ENCODE data around the gene CENPP. TPM values are rescaled to one million over a fixed set of nuclear protein-coding genes. Genes with fewer than 3 reads are reported as not detected.

Gene CENPP
- total and polyA plus RNA-seq, 2 donors = 2.7 to 20.9 TPM

GRCh38 chr9:92432350-92432749 is 106.6 kb downstream of the CENPP start:
- 54% methylated on average over 5 of the region's 5 CpGs for whole genome bisulfite sequencing
- Histone ChIP-seq H3K27ac (ENCODE audit: low read depth) (no peak overlapping the region), H3K4me1 (ENCODE audit: insufficient read depth) (no peaks in the 10 kb centered on the region), H3K4me3 (ENCODE audit: low read depth, low read length) (no peak overlapping the region), H3K36me3 (ENCODE audit: insufficient read depth) (no peaks in the 10 kb centered on the region)
- DNase-seq (ENCODE audit: extremely low spot score) = no peak

- Histone ChIP-seq H3K27ac (ENCODE audit: low read depth) (no peak overlapping the region), H3K4me1 (ENCODE audit: insufficient read depth) (no peaks in the 10 kb centered on the region), H3K4me3 (ENCODE audit: low read depth, low read length) (no peak overlapping the region), H3K36me3 (ENCODE audit: insufficient read depth) (no peaks in the 10 kb centered on the region)
- no peak for DNase-seq (ENCODE audit: extremely low spot score)
- WGBS = 86% methylated on average over 5 of the region's 5 CpGs
These were observed 107.3 kb downstream of the CENPP start for GRCh38 chr9:92432972-92433548.

- H3K4me3 ChIP-seq (ENCODE audit: low read depth, low read length) = no peak overlapping the region
- no peak overlapping the region for H3K27ac ChIP-seq (ENCODE audit: low read depth)
- H3K36me3 ChIP-seq (ENCODE audit: insufficient read depth) = no peaks in the 10 kb centered on the region
- 88% methylated on average over 1 of the region's 1 CpG for WGBS
- DNase-seq (ENCODE audit: extremely low spot score) = no peak
- H3K4me1 ChIP-seq (ENCODE audit: insufficient read depth) = no peaks in the 10 kb centered on the region
These were observed 109.5 kb downstream of the CENPP start for GRCh38 chr9:92435263-92435662.

GRCh38 chr9:92438900-92439526 is 113.3 kb downstream of the CENPP start:
- 74% methylated on average over 5 of the region's 5 CpGs for WGBS
- Histone ChIP-seq H3K4me3 (ENCODE audit: low read depth, low read length) (no peak overlapping the region), H3K4me1 (ENCODE audit: insufficient read depth) (no peaks in the 10 kb centered on the region), H3K27ac (ENCODE audit: low read depth) (peak overlapping the region; percentile 23), H3K36me3 (ENCODE audit: insufficient read depth) (no peaks in the 10 kb centered on the region)
- DNase-seq (ENCODE audit: extremely low spot score) = no peak

GRCh38 chr9:92439921-92440750 is 114.4 kb downstream of the CENPP start:
- H3K36me3 ChIP-seq (ENCODE audit: insufficient read depth) = no peaks in the 10 kb centered on the region
- peak overlapping the region; percentile 14 for H3K4me3 ChIP-seq (ENCODE audit: low read depth, low read length)
- WGBS = 81% methylated on average over 5 of the region's 5 CpGs
- no peak overlapping the region for H3K27ac ChIP-seq (ENCODE audit: low read depth)
- no peaks in the 10 kb centered on the region for H3K4me1 ChIP-seq (ENCODE audit: insufficient read depth)
- no peak for DNase-seq (ENCODE audit: extremely low spot score)

GRCh38 chr9:92440751-92441046 is 114.9 kb downstream of the CENPP start:
- DNase-seq (ENCODE audit: extremely low spot score) = no peak
- Histone ChIP-seq H3K4me1 (ENCODE audit: insufficient read depth) (no peaks in the 10 kb centered on the region), H3K4me3 (ENCODE audit: low read depth, low read length) (peak overlapping the region; percentile 14), H3K27ac (ENCODE audit: low read depth) (no peak overlapping the region), H3K36me3 (ENCODE audit: insufficient read depth) (no peaks in the 10 kb centered on the region)
- WGBS = 91% methylated on average over 6 of the region's 6 CpGs

- Histone ChIP-seq H3K4me1 (ENCODE audit: insufficient read depth) (no peaks in the 10 kb centered on the region), H3K27ac (ENCODE audit: low read depth) (no peak overlapping the region), H3K36me3 (ENCODE audit: insufficient read depth) (no peaks in the 10 kb centered on the region), H3K4me3 (ENCODE audit: low read depth, low read length) (no peak overlapping the region)
- no peak for DNase-seq (ENCODE audit: extremely low spot score)
- 87% methylated on average over 4 of the region's 4 CpGs for WGBS
These were observed 119.1 kb downstream of the CENPP start for GRCh38 chr9:92444841-92445240.

GRCh38 chr9:92446536-92446935 is 120.8 kb downstream of the CENPP start:
- no peak for DNase-seq (ENCODE audit: extremely low spot score)
- H3K36me3 ChIP-seq (ENCODE audit: insufficient read depth) = no peaks in the 10 kb centered on the region
- no peak overlapping the region for H3K4me3 ChIP-seq (ENCODE audit: low read depth, low read length)
- H3K27ac ChIP-seq (ENCODE audit: low read depth) = no peak overlapping the region
- H3K4me1 ChIP-seq (ENCODE audit: insufficient read depth) = no peaks in the 10 kb centered on the region

GRCh38 chr9:92455217-92455616 is 129.5 kb downstream of the CENPP start:
- Histone ChIP-seq H3K4me1 (ENCODE audit: insufficient read depth) (no peaks in the 10 kb centered on the region), H3K4me3 (ENCODE audit: low read depth, low read length) (no peak overlapping the region), H3K27ac (ENCODE audit: low read depth) (no peak overlapping the region), H3K36me3 (ENCODE audit: insufficient read depth) (no peaks in the 10 kb centered on the region)
- 93% methylated on average over 3 of the region's 3 CpGs for WGBS
- DNase-seq (ENCODE audit: extremely low spot score) = no peak

- Histone ChIP-seq H3K27ac (ENCODE audit: low read depth) (peak overlapping the region; percentile 16), H3K36me3 (ENCODE audit: insufficient read depth) (no peaks in the 10 kb centered on the region), H3K4me1 (ENCODE audit: insufficient read depth) (no peaks in the 10 kb centered on the region), H3K4me3 (ENCODE audit: low read depth, low read length) (no peak overlapping the region)
- DNase-seq (ENCODE audit: extremely low spot score) = no peak
- 97% methylated on average over 4 of the region's 4 CpGs for WGBS
These were observed 131.8 kb downstream of the CENPP start for GRCh38 chr9:92457576-92457975.

- no peak overlapping the region for H3K4me3 ChIP-seq (ENCODE audit: low read depth, low read length)
- H3K4me1 ChIP-seq (ENCODE audit: insufficient read depth) = no peaks in the 10 kb centered on the region
- no peaks in the 10 kb centered on the region for H3K36me3 ChIP-seq (ENCODE audit: insufficient read depth)
- H3K27ac ChIP-seq (ENCODE audit: low read depth) = no peak overlapping the region
- no peak for DNase-seq (ENCODE audit: extremely low spot score)
These were observed 137.6 kb downstream of the CENPP start for GRCh38 chr9:92463387-92463786.

- WGBS = 47% methylated on average over 3 of the region's 3 CpGs
- DNase-seq (ENCODE audit: extremely low spot score) = no peak
- Histone ChIP-seq H3K27ac (ENCODE audit: low read depth) (no peak overlapping the region), H3K4me3 (ENCODE audit: low read depth, low read length) (no peak overlapping the region), H3K36me3 (ENCODE audit: insufficient read depth) (no peaks in the 10 kb centered on the region), H3K4me1 (ENCODE audit: insufficient read depth) (no peaks in the 10 kb centered on the region)
These were observed 138.2 kb downstream of the CENPP start for GRCh38 chr9:92463984-92464383.

GRCh38 chr9:92467041-92467440 is 141.3 kb downstream of the CENPP start:
- no peak for DNase-seq (ENCODE audit: extremely low spot score)
- no peak overlapping the region for H3K4me3 ChIP-seq (ENCODE audit: low read depth, low read length)
- H3K36me3 ChIP-seq (ENCODE audit: insufficient read depth) = no peaks in the 10 kb centered on the region
- H3K27ac ChIP-seq (ENCODE audit: low read depth) = no peak overlapping the region
- H3K4me1 ChIP-seq (ENCODE audit: insufficient read depth) = no peaks in the 10 kb centered on the region
- 92% methylated on average over 1 of the region's 1 CpG for WGBS

GRCh38 chr9:92467511-92467910 is 141.8 kb downstream of the CENPP start:
- WGBS = 86% methylated on average over 2 of the region's 2 CpGs
- Histone ChIP-seq H3K4me3 (ENCODE audit: low read depth, low read length) (no peak overlapping the region), H3K27ac (ENCODE audit: low read depth) (no peak overlapping the region), H3K36me3 (ENCODE audit: insufficient read depth) (no peaks in the 10 kb centered on the region), H3K4me1 (ENCODE audit: insufficient read depth) (no peaks in the 10 kb centered on the region)
- DNase-seq (ENCODE audit: extremely low spot score) = no peak

Data from urinary bladder (tissue), 4 donors.